Measurements from ENCODE around the gene ST6GALNAC2. TPM values are rescaled to one million over a fixed set of nuclear protein-coding genes. Genes with fewer than 3 reads are reported as not detected.

Gene ST6GALNAC2
- total RNA-seq, 2 experiments from 2014 or later, result not detected

DNA sequence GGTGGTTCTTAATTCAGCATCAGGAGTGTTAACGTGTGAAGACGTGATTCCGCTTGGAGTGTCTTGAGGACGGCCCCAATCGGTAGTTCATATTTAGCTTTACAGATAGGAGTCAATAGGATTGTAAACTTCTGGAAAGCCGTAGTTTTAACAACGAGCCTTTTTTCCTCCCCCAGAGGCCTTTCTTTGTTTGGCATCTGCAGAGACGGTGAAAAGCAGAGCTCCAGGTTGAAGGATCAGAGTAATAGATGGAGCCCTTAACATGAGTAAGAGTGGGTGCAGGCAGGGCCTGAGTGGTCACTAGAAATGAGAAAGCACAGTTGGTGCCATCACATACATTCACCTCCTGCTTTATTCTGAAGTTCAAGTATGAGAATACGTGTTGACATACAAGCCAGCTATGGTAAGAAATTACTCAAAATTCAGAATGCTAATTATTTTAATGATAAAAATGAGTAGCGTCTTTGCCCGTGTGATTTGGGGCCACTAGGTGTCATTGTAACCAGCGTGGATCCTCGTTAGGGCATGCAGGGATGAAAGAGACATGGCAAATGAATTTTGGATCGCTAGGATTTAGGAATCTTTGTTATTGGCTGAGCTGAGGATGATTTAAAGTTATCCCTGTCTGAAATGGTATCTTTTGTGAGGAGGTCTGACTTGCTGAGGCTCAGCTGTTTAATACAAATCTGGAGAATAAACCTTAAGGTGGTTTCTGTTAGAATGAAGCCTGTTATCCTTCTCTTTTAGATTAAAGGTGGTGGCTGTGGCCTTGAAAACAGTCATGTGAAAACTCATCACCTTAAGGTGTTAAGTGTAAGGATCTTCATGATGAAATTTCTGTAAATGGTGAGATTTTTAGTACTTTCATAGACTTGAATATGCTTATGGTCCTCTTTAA is 27.2 kb downstream of the ST6GALNAC2 start:
- peak overlapping the region; percentile 96 for H3K27ac Mint-ChIP-seq
- peak overlapping the region; percentile 96 for H3K4me3 Mint-ChIP-seq
- peaks cover 63% of the 10 kb centered on the region for H3K4me1 Mint-ChIP-seq (ENCODE audit: low read depth)
- CTCF ChIA-PET, result interaction anchor here (0.7 to 2.5 kb wide), 11 partner anchors 9 to 180 kb away, joined by 3 to 19 read pairs (median 5); no protein-coding TSS in a partner anchor
- DNase-seq, result peak; percentile 50
- H3K36me3 Mint-ChIP-seq (ENCODE audit: low read depth), result peaks cover 50% of the 10 kb centered on the region
- H3K9me3 Mint-ChIP-seq, result no peaks in the 10 kb centered on the region
- no peaks in the 10 kb centered on the region for H3K27me3 Mint-ChIP-seq (ENCODE audit: low read depth)
- intact Hi-C loops (cut with micrococcal nuclease), result loop anchor here (1.0 to 5.0 kb wide), 4 partner anchors 66 to 169 kb away; partner anchors contain the start of genes JMJD6, METTL23 and UBE2O

DNA sequence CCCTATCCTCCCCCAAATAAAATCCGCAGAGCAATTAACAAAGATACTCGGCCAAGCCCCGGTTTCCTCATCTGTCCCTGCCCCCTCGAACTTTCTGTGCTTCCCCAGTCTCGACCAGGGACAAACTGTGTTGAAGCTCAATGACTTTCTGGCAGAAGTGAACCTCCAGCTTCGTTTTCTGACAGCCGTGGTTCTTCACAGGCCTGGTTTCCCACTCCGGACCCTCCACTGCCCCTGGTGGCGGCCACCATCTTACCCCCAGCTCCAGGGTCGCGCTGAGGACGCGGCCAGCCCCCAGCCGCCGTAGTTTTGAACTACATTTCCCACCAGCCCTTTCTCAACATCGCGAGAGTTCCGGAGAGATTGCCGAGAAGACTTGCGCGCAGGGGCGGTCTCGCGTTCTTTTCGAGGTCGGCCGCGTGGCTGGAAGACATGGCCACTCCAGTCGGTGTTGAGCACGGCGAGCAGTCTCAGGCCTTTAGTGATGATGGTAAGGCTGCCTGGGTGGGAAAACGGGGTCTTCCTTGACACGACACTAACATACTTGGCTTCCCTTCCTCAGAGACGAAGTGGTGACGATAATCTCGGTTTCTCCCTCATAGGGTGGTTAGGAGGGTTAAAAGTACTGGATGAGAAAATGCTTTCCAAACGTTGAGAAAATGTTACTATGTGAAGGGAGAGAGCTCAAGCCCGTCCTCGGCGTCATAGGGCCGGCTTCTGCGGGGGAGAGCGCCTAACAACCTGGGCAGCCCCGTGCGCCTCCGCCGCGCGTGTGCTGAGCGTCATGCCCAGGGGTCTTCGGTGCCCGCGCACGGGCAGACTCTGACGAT is 28.1 kb downstream of the ST6GALNAC2 start:
- Mint-ChIP-seq H3K27ac (peak overlapping the region; percentile 96), H3K4me1 (ENCODE audit: low read depth) (peaks cover 54% of the 10 kb centered on the region), H3K4me3 (peak overlapping the region; percentile 96), H3K36me3 (ENCODE audit: low read depth) (peaks cover 41% of the 10 kb centered on the region), H3K27me3 (ENCODE audit: low read depth) (no peaks in the 10 kb centered on the region), H3K9me3 (no peaks in the 10 kb centered on the region)
- DNase-seq, result peak; percentile 97
- CTCF ChIA-PET, result interaction anchor here (0.6 to 2.5 kb wide), 14 partner anchors 9 to 499 kb away, joined by 3 to 19 read pairs (median 4); no protein-coding TSS in a partner anchor
- intact Hi-C loops (cut with micrococcal nuclease), result loop anchor here (1.0 to 5.0 kb wide), 7 partner anchors 43 to 180 kb away; partner anchors contain the start of genes JMJD6, METTL23, SRSF2 and UBE2O

DNA sequence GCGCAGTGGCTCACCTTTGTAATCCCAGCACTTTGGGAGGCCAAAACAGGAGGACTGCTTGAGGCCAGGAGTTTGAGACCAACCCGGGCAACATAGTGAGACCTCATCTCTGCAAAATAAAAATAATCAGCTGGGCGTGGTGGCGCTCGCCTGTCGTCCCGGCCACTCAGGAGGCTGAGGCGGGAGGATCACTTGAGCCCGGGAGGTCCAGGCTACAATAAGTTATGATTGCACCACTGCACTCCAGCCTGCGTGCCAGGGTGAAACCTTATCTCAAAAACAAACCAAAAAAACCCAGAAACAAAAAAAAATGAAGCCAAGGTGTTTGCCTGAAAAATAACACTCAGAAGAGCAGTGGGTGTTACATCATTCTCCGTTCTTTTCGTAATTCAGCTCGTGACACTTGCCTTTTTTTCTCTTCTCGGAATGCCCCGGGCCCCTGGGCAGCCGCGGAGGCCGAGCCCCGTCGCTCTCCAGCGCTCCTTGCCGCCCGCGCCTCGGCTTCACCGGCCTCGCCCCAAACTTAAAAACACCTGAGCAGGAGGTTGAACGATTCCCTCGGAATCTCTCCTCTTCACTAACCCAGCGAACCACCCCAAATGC is 28.8 kb downstream of the ST6GALNAC2 start:
- CTCF ChIA-PET, result interaction anchor here (0.6 to 2.5 kb wide), 8 partner anchors 31 to 499 kb away, joined by 3 to 19 read pairs (median 5); no protein-coding TSS in a partner anchor
- peaks cover 50% of the 10 kb centered on the region for H3K4me1 Mint-ChIP-seq (ENCODE audit: low read depth)
- H3K36me3 Mint-ChIP-seq (ENCODE audit: low read depth), result peaks cover 39% of the 10 kb centered on the region
- no peaks in the 10 kb centered on the region for H3K27me3 Mint-ChIP-seq (ENCODE audit: low read depth)
- peak overlapping the region; percentile 96 for H3K27ac Mint-ChIP-seq
- peak overlapping the region; percentile 96 for H3K4me3 Mint-ChIP-seq
- H3K9me3 Mint-ChIP-seq, result no peaks in the 10 kb centered on the region
- intact Hi-C loops (cut with micrococcal nuclease), result loop anchor here (1.0 to 5.0 kb wide), 5 partner anchors 42 to 180 kb away; partner anchors contain the start of genes JMJD6, METTL23, SRSF2 and UBE2O
- peak; percentile 41 for DNase-seq

DNA sequence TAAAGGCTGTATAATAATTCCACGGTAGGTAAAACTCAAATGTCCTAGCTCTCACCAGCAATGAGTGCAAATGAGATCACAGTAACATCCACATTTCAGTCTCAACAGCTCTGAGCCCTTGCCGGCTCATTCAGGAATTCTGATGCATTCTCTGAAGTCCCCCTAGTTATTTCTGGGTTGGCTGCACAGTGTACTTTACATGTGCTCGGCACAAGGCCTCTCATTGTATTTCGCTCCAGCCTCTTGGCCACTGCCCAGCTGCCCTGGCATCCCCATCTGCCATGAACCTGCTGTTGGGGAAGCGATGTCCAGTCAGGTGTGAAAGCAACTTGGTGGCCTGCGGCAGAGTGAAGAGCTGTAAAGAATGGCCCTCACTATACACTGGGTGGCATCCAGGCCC is 31.5 kb downstream of the ST6GALNAC2 start:
- Mint-ChIP-seq H3K27ac (no peak overlapping the region), H3K4me1 (ENCODE audit: low read depth) (peaks cover 27% of the 10 kb centered on the region), H3K4me3 (no peak overlapping the region), H3K9me3 (no peaks in the 10 kb centered on the region), H3K27me3 (ENCODE audit: low read depth) (no peaks in the 10 kb centered on the region), H3K36me3 (ENCODE audit: low read depth) (peaks cover 16% of the 10 kb centered on the region)
- intact Hi-C loops (cut with micrococcal nuclease), result no loop called here
- DNase-seq, result no peak
- CTCF ChIA-PET, result no interaction called here

DNA sequence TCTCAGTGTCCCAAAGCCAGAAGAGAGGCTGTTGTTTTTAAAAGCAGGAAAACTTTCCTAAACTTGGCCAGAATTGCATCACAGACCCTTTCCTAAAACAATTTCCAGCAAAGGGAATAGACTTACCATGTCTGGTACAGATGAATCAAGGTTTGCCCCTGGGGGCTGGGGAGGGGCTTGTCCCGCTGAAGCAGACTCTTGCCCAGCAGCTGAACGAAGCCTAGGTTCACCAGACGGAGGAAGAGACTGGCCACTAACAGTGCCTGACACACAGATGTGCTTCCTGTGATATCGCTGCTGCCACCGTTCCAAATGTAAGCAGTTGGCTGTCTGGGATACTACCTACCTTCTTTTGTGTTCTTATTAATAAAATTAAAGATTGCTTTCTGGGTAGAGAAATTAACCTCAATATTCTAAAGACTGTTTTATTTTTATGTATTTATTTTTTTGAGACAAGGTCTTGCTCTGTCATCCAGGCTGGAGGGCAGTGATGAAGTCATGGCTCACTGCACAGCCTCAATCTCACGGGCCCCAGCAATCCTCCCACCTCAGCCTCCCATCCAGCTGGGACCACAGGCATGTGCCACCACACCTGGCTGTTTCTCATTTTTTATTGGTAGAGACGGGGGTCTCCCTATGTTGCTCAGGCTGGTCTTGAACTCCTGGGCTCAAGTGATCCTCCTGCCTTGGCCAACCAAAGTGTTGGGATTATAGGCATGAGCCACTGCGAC is 32.3 kb downstream of the ST6GALNAC2 start:
- Mint-ChIP-seq H3K4me1 (ENCODE audit: low read depth) (peaks cover 21% of the 10 kb centered on the region), H3K27me3 (ENCODE audit: low read depth) (no peaks in the 10 kb centered on the region), H3K9me3 (no peaks in the 10 kb centered on the region), H3K4me3 (no peak overlapping the region), H3K27ac (no peak overlapping the region), H3K36me3 (ENCODE audit: low read depth) (peaks cover 8% of the 10 kb centered on the region)
- no peak for DNase-seq
- intact Hi-C loops (cut with micrococcal nuclease), result no loop called here
- CTCF ChIA-PET, result no interaction called here

DNA sequence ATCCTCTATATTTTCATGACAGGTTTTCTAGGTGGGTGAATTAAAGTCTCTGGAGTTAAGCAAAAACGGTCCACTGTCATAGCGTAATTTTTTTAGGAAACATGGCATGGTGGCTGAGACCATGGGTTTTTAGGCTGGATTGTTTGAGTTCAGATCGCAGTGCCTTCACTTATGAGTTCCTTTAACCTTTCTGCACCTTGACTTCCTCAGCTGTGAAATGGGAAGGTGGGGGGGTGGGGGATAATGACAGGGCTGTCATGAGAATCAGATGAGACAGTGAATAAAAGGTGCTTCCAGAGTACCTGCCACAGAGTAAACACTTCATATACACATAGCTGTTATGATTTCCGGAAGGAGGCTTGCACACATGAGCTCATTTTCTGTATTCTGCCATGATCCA is 34.0 kb downstream of the ST6GALNAC2 start:
- H3K36me3 Mint-ChIP-seq (ENCODE audit: low read depth), result no peaks in the 10 kb centered on the region
- H3K4me3 Mint-ChIP-seq, result no peak overlapping the region
- H3K9me3 Mint-ChIP-seq, result no peaks in the 10 kb centered on the region
- DNase-seq, result no peak
- H3K27me3 Mint-ChIP-seq (ENCODE audit: low read depth), result no peaks in the 10 kb centered on the region
- CTCF ChIA-PET, result interaction anchor here (0.7 to 1.3 kb wide), 3 partner anchors 29 to 130 kb away, joined by 3 to 5 read pairs (median 3); no protein-coding TSS in a partner anchor
- peaks cover 16% of the 10 kb centered on the region for H3K4me1 Mint-ChIP-seq (ENCODE audit: low read depth)
- intact Hi-C loops (cut with micrococcal nuclease), result no loop called here
- H3K27ac Mint-ChIP-seq, result peak overlapping the region; percentile 8

DNA sequence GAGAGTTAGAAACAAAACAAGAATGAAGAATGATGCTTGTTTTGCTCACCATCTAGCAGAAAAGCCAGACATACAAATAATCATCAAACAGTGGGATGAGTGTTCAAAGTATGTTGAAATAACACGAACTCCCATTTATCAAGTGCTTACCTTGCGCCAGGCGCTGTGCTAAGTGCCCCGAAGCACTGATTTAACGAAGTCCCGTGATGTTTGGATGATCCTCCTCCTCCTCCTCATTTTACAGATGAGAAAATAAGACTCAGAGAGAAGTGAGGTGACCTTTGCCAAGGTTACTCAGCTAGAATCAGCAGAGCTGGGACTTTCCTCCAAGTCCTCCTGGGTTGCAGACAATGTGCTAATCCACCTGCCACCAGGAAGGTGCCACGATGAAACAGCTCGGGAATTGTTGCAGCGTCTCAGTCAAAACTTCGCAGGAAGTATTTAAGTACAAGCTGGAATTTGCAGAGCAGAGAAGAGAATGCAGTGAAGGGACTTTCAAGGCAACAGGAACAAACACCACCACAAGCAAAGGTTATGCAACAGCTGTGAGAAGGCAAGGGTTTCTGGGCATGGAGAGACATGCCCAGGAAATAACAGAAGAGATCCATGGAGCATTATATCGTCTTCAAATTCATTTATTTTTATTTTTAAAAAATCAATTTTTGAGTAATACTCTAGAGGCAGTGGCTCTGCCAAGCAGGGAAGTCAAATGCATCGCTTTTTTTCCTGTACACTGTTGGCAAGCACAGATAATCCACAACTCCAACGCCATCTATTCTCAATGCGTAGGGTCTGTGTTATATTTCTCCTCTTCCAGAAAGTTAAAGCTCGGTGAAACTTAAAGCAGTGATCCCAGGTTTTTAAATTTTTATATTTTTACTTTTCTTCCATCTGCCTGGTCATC is 34.7 kb downstream of the ST6GALNAC2 start:
- no peak overlapping the region for H3K4me3 Mint-ChIP-seq
- intact Hi-C loops (cut with micrococcal nuclease), result no loop called here
- peak overlapping the region; percentile 10 for H3K27ac Mint-ChIP-seq
- H3K4me1 Mint-ChIP-seq (ENCODE audit: low read depth), result peaks cover 13% of the 10 kb centered on the region
- CTCF ChIA-PET, result interaction anchor here (0.6 to 1.3 kb wide), 6 partner anchors 26 to 181 kb away, joined by 3 to 5 read pairs (median 3); no protein-coding TSS in a partner anchor
- DNase-seq, result no peak
- no peaks in the 10 kb centered on the region for H3K36me3 Mint-ChIP-seq (ENCODE audit: low read depth)
- no peaks in the 10 kb centered on the region for H3K27me3 Mint-ChIP-seq (ENCODE audit: low read depth)
- no peaks in the 10 kb centered on the region for H3K9me3 Mint-ChIP-seq

DNA sequence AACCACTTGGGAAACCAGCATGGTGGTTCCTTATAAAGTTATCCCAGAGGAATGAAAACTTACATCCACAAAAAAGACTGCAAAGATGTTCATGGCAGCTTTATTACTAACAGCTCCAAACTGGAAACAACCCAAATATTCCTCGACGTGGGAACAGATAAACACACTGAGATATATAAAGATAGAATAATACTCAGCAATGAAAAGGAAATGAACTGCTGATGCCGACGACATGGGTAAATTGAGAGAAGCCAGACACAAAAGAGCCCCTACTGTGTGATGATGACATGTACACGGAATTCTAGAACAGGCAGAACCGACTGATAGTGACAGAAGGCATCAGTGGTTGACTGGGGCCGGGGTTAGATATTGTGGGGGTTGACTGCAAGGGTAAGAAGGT is 36.1 kb downstream of the ST6GALNAC2 start:
- no peak for DNase-seq
- Mint-ChIP-seq H3K4me1 (ENCODE audit: low read depth) (peaks cover 5% of the 10 kb centered on the region), H3K36me3 (ENCODE audit: low read depth) (no peaks in the 10 kb centered on the region), H3K27ac (no peak overlapping the region), H3K27me3 (ENCODE audit: low read depth) (peaks cover 2% of the 10 kb centered on the region), H3K9me3 (no peaks in the 10 kb centered on the region), H3K4me3 (no peak overlapping the region)
- intact Hi-C loops (cut with micrococcal nuclease), result no loop called here
- CTCF ChIA-PET, result interaction anchor here (1.4 kb wide), 1 partner anchor 27 kb away, joined by 7 read pairs; no protein-coding TSS in a partner anchor

DNA sequence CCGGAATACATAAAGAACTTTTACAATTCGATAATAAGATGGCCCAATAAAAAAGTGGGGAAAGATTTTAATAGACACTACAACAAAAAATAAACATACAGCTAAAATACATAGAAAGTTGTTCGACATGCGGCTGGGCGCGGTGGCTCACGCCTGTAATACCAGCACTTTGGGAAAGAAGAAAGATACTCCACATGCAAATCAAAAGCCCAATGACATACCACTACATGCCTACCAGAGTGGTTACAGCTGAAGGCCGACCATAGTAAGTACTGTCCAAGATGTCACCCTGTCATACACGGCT is 36.5 kb downstream of the ST6GALNAC2 start:
- Mint-ChIP-seq H3K27ac (no peak overlapping the region), H3K4me1 (ENCODE audit: low read depth) (peaks cover 5% of the 10 kb centered on the region), H3K27me3 (ENCODE audit: low read depth) (peaks cover 2% of the 10 kb centered on the region), H3K9me3 (no peaks in the 10 kb centered on the region), H3K4me3 (no peak overlapping the region), H3K36me3 (ENCODE audit: low read depth) (no peaks in the 10 kb centered on the region)
- no peak for DNase-seq
- intact Hi-C loops (cut with micrococcal nuclease), result no loop called here
- CTCF ChIA-PET, result interaction anchor here (1.4 kb wide), 1 partner anchor 26 kb away, joined by 7 read pairs; no protein-coding TSS in a partner anchor

DNA sequence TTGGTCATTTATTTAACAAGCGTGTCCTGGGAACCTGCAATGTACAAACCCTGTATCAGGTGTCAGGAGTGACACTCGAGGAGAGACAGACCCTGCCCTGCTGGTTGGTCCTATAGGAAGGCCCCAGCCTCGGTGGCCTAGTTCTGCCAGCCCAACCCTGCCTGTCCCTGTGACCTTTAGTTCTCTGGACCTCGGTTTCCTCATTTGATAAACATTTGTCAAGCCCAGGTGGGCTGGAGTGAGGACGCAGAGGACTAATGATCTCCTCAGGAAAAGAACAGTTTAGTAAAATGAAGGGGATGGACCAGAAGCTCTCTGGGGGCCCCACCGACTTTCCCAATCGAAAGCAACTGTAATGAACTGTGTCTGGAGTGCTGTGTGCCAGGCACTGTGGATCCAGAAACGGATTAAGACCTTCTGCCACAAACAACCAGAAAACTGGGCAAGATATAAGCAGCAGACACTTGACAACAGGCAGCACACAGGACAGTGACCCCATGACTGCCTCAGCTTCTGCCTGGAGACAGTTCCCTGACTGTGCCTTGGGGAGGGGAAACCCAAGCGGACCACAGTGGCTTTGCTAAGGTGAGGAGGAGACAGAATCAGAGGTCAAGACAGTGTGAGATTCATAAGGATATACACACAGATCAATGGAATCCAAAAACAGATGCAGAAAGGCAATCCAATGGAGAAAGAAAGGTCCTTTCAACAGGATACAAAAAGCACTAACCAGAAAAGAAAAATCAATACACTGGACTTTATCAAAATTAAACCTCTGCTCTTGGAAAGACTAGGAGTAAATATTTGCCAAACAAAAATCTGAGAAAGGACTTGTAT is 37.1 kb downstream of the ST6GALNAC2 start:
- no peak for DNase-seq
- Mint-ChIP-seq H3K27ac (no peak overlapping the region), H3K4me3 (no peak overlapping the region), H3K9me3 (no peaks in the 10 kb centered on the region), H3K27me3 (ENCODE audit: low read depth) (peaks cover 7% of the 10 kb centered on the region), H3K36me3 (ENCODE audit: low read depth) (no peaks in the 10 kb centered on the region), H3K4me1 (ENCODE audit: low read depth) (peaks cover 5% of the 10 kb centered on the region)
- intact Hi-C loops (cut with micrococcal nuclease), result no loop called here
- CTCF ChIA-PET, result interaction anchor here (1.4 kb wide), 1 partner anchor 26 kb away, joined by 7 read pairs; no protein-coding TSS in a partner anchor

Data from activated naive CD4-positive, alpha-beta T cell treated with anti-CD3 and anti-CD28 coated beads for 36 hours (primary cell).